ENCODE results near the gene SPAG7. TPM values are rescaled to one million over a fixed set of nuclear protein-coding genes. Genes with fewer than 3 reads are reported as not detected.

The SPAG7 gene
- total RNA-seq, 1 donor from 2014 or later = 66.4 TPM

DNA sequence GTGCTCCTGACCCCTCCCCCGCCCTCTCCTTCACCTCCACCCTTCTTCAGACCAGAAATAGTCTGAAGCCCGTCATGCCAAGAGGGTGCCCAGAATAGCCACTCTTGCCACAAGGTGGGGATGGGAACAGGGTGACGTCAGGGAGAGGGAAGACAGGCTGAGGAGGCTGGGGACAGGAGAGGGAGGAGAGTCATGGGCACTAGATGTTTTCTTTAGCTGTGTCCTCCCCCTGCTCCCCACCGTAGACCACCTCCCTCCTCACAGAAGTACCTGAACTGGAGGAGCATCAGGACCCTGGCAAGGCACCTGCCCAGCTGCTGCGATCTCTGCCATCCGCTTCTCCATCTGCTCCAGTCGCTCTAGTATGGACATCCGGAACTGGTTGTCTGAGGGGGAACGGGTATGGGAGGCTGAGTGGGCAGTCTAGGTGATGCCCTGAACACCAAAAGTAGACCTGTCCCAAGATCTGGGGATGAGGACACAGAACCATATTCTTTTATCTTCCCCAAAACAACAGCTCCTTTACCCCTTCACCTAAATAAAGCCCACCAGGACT lies 6.6 kb upstream of the SPAG7 start:
- DNase-seq (ENCODE audit: low spot score) = no peak

- no peak for DNase-seq (ENCODE audit: low spot score)
Measured at GRCh38 chr17:4973256-4974114, 5.9 kb upstream of the SPAG7 start.

- DNase-seq (ENCODE audit: low spot score) = no peak
Measured at GRCh38 chr17:4972752-4973151, 5.1 kb upstream of the SPAG7 start.

GRCh38 chr17:4972322-4972721 lies 4.7 kb upstream of the SPAG7 start:
- DNase-seq (ENCODE audit: low spot score) = no peak

DNA sequence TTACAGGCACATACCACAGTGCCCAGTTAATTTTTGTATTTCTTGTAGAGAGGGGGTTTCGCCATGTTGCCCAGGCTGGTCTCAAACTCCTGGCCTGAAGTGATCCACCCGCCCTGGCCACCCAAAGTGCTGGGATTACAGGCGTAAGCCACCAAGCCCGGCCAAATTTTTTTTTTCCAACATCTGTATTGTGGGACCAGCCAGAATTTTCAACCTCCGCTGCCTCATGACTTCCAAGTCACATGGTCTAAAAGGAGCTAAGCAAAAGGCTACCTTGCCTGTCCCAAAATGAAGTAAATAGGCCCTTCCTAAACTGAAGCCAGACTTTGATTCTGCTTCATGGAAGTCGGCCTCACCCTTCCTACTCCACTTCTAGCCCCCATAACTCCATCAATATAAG lies 4.2 kb upstream of the SPAG7 start:
- DNase-seq (ENCODE audit: low spot score) = no peak

GRCh38 chr17:4970273-4970672 lies 2.7 kb upstream of the SPAG7 start:
- DNase-seq (ENCODE audit: low spot score) = no peak

GRCh38 chr17:4969551-4970173 lies 2.0 kb upstream of the SPAG7 start:
- no peak for DNase-seq (ENCODE audit: low spot score)

- no peak for DNase-seq (ENCODE audit: low spot score)
Measured at GRCh38 chr17:4969047-4969550, 1.5 kb upstream of the SPAG7 start.

DNA sequence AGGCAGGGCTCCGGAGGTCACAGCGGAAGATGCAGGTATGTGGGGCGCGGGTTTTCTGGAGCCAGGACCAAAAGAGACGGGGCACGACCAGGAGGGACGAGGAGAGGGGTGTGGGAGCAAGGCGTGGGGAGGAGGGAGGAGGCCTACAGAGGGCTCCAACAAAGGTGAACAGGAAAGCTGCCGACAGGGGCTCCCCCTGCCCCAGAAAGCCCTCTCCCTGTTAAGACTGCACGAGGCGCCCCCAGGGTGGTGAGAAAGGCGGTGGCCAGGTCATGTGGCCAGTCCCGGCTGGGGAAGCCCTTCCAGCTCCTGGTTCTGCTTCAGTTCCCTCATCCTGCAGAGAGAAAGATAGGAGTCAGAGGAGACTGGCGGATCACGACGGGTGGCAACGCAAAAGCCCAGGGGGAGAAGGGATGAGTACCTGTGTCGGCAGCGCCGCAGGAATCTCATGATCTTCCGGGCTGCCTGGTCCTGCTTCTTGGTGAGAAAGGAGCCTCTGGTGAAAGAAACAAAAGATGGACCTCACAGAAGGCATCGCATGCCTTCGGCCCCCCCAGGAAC lies 949 bp upstream of the SPAG7 start:
- peak; percentile 62 for DNase-seq (ENCODE audit: low spot score)

GRCh38 chr17:4966844-4967538 lies 626 bp downstream of the SPAG7 start:
- peak; percentile 99 for DNase-seq (ENCODE audit: low spot score)

- no peak for DNase-seq (ENCODE audit: low spot score)
Measured at GRCh38 chr17:4965311-4965986, 2.2 kb downstream of the SPAG7 start.

- DNase-seq (ENCODE audit: low spot score) = no peak
Measured at GRCh38 chr17:4960279-4960922, 7.2 kb downstream of the SPAG7 start.

- DNase-seq (ENCODE audit: low spot score) = no peak
Measured at GRCh38 chr17:4959261-4959965, 8.2 kb downstream of the SPAG7 start.

- DNase-seq (ENCODE audit: low spot score) = no peak
Measured at GRCh38 chr17:4958102-4958501, 9.5 kb downstream of the SPAG7 start.

GRCh38 chr17:4956493-4957061 lies 11.0 kb downstream of the SPAG7 start:
- DNase-seq (ENCODE audit: low spot score) = no peak

DNA sequence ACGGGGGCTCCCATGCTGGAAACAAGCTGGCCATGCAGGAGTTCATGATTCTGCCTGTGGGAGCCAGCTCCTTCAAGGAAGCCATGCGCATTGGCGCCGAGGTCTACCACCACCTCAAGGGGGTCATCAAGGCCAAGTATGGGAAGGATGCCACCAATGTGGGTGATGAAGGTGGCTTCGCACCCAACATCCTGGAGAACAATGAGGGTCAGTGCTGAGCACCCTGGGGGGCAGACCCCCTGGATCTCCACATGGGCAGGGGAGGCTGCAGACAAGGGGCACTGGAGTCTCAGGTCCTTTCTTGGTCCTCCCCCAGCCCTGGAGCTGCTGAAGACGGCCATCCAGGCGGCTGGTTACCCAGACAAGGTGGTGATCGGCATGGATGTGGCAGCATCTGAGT lies 12.5 kb downstream of the SPAG7 start:
- no peak for DNase-seq (ENCODE audit: low spot score)

DNA sequence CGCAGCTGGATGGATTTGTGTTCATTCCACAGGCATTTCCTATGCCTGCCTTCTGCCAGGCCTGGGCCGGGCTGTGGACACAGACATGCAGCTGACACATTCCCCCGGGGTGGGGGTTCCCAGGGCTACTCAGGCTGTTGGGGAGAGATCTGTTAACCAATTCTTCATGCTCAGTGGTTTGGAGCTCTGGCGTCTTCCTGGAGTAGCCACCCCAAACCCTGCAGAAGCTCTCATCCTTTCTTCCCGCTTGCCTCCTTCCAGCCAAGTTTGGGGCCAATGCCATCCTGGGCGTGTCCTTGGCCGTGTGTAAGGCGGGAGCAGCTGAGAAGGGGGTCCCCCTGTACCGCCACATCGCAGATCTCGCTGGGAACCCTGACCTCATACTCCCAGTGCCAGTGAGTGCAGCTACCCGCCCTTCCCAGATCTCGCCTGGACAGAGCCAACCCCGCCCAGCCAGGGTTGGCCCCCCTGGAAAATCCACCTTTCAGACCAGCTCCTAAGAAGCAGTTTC lies 14.1 kb downstream of the SPAG7 start:
- no peak for DNase-seq (ENCODE audit: low spot score)

DNA sequence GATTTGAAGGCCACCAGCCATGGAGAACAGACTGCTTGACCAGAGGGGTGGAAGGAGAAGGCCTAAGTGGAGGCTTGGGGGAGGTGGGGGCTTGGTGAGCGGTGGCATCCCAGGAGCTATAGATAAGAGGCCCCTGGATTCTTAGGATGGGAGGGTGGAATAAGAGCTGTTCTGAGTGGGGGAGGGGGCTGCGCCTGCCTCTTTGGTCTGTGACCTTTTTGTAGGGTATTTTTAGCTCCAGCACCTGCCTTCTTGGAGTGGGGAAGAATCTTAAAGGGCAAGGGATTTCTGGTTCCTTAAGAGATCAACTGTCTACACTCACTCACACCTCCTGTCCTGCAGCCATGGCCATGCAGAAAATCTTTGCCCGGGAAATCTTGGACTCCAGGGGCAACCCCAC lies 16.1 kb downstream of the SPAG7 start:
- DNase-seq (ENCODE audit: low spot score) = no peak

DNA sequence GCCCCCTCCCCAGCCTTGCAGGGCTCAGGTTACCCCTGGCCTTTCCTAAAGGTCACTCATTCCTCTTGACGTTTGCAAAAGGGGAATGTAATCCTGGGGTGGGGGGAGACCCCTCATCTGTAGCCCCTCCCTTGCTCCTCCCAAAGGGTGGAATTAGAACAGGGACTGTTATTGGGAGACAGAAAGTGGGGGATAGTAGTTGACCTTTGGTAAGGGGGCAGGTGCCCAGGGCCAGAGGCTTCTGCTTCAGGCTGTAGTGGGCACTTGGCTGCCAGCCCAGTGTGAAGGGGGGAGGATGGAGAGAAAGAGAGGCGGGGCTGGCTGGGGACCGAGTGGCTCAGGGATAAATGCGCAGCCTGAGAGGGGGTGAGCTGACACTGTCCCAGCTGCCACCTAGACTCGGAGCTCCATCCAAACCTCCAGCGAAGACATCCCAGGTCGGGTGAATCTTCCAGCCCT lies 16.8 kb downstream of the SPAG7 start, which contains the start of gene ENO3:
Gene ENO3, plus strand, starts transcription at position 374 of the 459 bp plus-strand sequence. CDS start 711 bp downstream, outside the sequence.
- DNase-seq (ENCODE audit: low spot score) = no peak
